SHP77 (cell line): ENCODE results near the gene PCDHB13.
"Not testable (repeated sequence)": the region's sequence is repeated elsewhere in the genome, so short reads cannot be mapped to it uniquely, and the experiment has no call there.

Experiments
- DNase-seq, 2 experiments: peaks; one replicate each; lab custom pipeline; 2025; lab: John Stamatoyannopoulos, UW

PCDHB13 gene

GRCh38 chr5:141201646-141202045 lies 12.1 kb upstream of the PCDHB13 start:
- DNase-seq = not testable (repeated sequence)

GRCh38 chr5:141208478-141208877 lies 5.2 kb upstream of the PCDHB13 start, which contains the start of gene PCDHB12:
PCDHB12 (plus strand) TSS chr5:141208719; CDS start chr5:141208908, 189 bp downstream.
- DNase-seq = no peak

GRCh38 chr5:141210281-141210680 lies 3.4 kb upstream of the PCDHB13 start:
- DNase-seq = not testable (repeated sequence)

GRCh38 chr5:141210849-141211248 lies 2.9 kb upstream of the PCDHB13 start:
- not testable (repeated sequence) for DNase-seq

- DNase-seq = not testable (repeated sequence)
Measured at GRCh38 chr5:141214583-141214982, 864 bp downstream of the PCDHB13 start.

GRCh38 chr5:141215504-141215903 lies 1.8 kb downstream of the PCDHB13 start:
- not testable (repeated sequence) for DNase-seq

- not testable (repeated sequence) for DNase-seq
Measured at GRCh38 chr5:141216035-141216434, 2.3 kb downstream of the PCDHB13 start.

- DNase-seq = peak; percentile 76 to 80
Measured at GRCh38 chr5:141223112-141223783, 9.5 kb downstream of the PCDHB13 start, which contains the start of gene PCDHB14. PCDHB14 (plus strand) TSS chr5:141223343; CDS start chr5:141223506, 163 bp downstream.

- not testable (repeated sequence) for DNase-seq
Measured at GRCh38 chr5:141224844-141225243, 11.1 kb downstream of the PCDHB13 start.

- DNase-seq = not testable (repeated sequence)
Measured at GRCh38 chr5:141225421-141225820, 11.7 kb downstream of the PCDHB13 start.

- DNase-seq = no peak
Measured at GRCh38 chr5:141234109-141234667, 20.5 kb downstream of the PCDHB13 start.

GRCh38 chr5:141235922-141236321 lies 22.2 kb downstream of the PCDHB13 start:
- DNase-seq = not testable (repeated sequence)

- DNase-seq = no peak
Measured at GRCh38 chr5:141236516-141237313, 23.0 kb downstream of the PCDHB13 start.

GRCh38 chr5:141241496-141241895 lies 27.8 kb downstream of the PCDHB13 start:
- DNase-seq = no peak

- DNase-seq = no peak
Measured at GRCh38 chr5:141245250-141245717, 31.6 kb downstream of the PCDHB13 start, which contains the start of gene PCDHB15. PCDHB15 (plus strand) TSS chr5:141245395; CDS start chr5:141245579, 184 bp downstream.

- DNase-seq = not testable (repeated sequence)
Measured at GRCh38 chr5:141246971-141247370, 33.3 kb downstream of the PCDHB13 start.

- DNase-seq = not testable (repeated sequence)
Measured at GRCh38 chr5:141247434-141247833, 33.7 kb downstream of the PCDHB13 start.

GRCh38 chr5:141250576-141250975 lies 36.9 kb downstream of the PCDHB13 start:
- DNase-seq = no peak

GRCh38 chr5:141258464-141258863 lies 44.7 kb downstream of the PCDHB13 start:
- DNase-seq = no peak

- no peak for DNase-seq
Measured at GRCh38 chr5:141258948-141259347, 45.2 kb downstream of the PCDHB13 start.

GRCh38 chr5:141260458-141261237 lies 46.9 kb downstream of the PCDHB13 start:
- DNase-seq = no peak

GRCh38 chr5:141261238-141261546 lies 47.5 kb downstream of the PCDHB13 start:
- no peak for DNase-seq
